HG03103 (cell line): ENCODE measurements around the gene PHOX2B.

ENCODE experiments used
- ATAC-seq: cut with Tn5 transposase; IDR thresholded peaks from one replicate; pipeline ENCODE4 v1.9.1; 2021; ENCODE audit warnings: low read depth; ENCODE audit not compliant: unreplicated experiment

The PHOX2B gene

GRCh38 chr4:41748571-41749475, at the start of gene PHOX2B:
Gene PHOX2B (minus strand): TSS chr4:41748725. CDS start chr4:41748610, 115 bp downstream.
- ATAC-seq, result no peak

GRCh38 chr4:41797260-41797659, 48.7 kb upstream of the PHOX2B start:
- no peak for ATAC-seq

DNA sequence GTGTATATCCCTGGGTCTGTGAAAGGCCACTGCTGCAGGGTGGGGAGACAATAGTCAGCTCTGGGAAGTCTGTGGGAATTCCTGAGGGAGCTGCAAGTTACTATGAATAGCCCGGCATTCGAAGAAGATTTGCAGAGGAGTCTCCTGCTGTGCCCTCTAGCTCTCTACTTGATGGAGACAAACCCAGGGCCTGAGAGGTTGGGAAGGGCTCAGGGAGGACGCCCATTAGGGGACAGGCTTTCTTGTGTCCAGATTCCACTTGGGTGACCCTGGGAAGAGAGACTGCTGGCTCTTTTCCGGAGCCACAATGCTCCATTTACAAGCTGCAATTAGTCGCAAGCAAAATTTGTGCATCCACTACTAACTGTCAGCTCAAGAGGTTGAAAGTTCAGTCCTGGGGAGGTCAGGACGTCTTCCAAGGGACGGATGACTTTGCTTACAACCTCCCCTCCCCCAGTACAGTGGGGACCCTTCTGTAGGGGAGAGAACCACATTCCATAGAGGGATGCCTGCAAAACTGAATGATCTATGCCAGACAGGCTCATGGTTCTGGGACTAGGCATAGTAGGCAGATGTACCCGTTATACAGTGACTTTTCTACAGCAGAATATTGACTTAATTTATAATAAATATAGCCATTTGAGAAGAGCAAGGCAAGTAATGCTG, 48.2 kb upstream of the PHOX2B start:
- no peak for ATAC-seq

DNA sequence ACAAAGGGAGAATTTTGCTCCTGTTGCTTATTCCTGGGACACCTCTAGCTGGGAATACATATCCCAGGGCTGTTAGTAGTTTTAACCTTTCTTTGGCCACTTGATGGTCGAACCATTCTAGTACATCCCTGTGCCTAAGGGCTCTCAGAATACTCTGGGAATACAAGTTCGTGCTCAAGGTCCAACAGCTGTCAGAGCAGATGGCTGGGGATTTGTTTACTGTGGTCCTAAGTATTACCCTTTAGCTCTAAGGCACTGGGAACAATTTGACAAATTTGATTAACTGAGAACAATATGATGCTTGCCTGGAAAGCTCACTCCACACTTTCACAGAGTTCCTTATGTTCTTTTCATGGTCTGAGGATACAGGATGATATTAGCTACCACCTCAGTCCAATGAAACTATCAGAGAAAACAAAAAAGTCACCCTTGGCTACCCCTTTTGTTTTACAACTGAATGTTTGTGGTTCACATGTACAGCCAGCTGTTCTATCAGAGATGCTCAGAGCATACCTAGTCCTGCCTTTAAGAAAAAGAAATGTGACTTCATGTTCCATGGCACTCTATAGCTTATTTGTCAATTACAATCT, 47.4 kb upstream of the PHOX2B start:
- ATAC-seq, result no peak

DNA sequence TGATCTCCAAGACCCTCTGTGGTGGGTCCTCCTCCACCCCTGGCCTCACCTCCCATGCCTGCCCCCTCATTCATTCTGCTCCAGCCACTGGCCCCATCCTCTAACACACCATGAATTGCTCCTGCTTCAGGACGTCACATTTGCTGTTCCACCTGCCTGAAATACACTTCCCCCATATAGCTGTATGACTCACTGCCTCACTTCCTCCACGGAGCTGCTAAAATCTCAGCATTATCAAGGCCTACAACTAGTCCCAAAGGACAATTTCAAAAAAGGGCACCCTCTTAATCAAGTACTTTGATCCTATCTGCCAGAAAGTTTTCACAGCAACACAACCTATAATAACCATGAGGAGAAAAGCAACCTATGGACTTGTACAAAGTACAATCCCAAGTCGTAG, 43.6 kb upstream of the PHOX2B start:
- no peak for ATAC-seq

GRCh38 chr4:41791557-41791956, 43.0 kb upstream of the PHOX2B start:
- no peak for ATAC-seq

- no peak for ATAC-seq
These were observed 39.4 kb upstream of the PHOX2B start for GRCh38 chr4:41787931-41788330.

GRCh38 chr4:41785665-41786064, 37.1 kb upstream of the PHOX2B start:
- ATAC-seq, result no peak

DNA sequence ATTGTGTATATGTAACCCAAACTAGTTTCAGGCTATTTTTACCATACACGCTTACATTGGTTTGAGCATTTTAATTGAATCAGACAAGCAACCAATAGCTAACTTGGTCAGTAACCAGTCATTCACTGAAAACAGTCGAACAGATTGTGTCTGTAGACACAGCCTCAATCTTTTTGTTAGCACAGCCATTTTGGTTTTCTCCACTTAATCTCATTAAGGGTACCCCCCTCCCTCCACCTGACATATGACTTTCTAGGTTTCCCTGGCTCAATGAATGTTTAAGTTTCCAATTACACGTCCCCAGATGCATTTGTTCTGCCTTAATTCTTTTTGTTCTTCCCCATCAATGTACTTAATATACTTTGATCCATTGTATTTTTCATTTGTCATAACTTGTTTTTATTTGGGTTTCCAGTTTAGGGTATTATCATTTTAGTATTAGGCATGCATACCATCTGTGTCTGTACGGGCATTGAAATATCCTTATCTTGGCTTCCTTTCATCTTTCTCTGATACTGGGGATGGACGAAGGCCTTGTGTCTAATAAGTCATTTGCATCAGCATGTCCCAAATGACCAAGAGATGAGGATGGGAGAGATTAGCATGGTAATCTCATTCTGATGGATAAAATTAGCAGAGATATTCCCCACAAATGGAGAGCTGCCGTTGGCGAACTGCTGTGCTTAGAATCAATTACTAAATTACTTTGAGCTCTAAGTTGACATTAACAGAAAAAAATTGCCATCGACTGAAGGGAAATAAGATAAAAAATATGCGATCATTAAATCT, 35.9 kb upstream of the PHOX2B start:
- no peak for ATAC-seq

DNA sequence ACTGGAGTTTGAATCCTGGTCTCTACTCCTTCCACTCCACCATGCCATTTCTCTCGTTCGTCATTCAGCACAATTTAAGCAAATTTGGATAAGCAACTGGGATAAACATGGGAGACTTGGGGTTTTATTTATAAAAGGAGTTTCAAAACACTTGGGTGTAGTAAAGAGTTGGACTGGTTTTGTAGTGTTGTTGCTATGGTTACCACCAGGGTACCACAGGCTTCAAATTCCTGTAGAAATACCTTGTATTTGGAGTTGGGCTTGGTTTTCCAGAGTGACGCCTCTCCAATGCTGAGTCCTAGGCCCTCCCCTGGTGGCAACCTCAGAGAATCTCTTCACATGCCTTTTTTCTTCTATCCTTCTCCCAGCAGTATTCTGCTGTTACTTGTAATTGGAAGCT, 27.9 kb upstream of the PHOX2B start:
- no peak for ATAC-seq

GRCh38 chr4:41763729-41764128, 15.2 kb upstream of the PHOX2B start:
- ATAC-seq, result no peak

GRCh38 chr4:41758884-41759283, 10.4 kb upstream of the PHOX2B start:
- ATAC-seq, result no peak

- no peak for ATAC-seq
These were observed 9.1 kb upstream of the PHOX2B start for GRCh38 chr4:41757521-41758156.

GRCh38 chr4:41753942-41754341, 5.4 kb upstream of the PHOX2B start:
- no peak for ATAC-seq

- ATAC-seq, result no peak
These were observed 3.7 kb upstream of the PHOX2B start for GRCh38 chr4:41752081-41752836.

- ATAC-seq, result no peak
These were observed 3.0 kb upstream of the PHOX2B start for GRCh38 chr4:41751449-41752061.

DNA sequence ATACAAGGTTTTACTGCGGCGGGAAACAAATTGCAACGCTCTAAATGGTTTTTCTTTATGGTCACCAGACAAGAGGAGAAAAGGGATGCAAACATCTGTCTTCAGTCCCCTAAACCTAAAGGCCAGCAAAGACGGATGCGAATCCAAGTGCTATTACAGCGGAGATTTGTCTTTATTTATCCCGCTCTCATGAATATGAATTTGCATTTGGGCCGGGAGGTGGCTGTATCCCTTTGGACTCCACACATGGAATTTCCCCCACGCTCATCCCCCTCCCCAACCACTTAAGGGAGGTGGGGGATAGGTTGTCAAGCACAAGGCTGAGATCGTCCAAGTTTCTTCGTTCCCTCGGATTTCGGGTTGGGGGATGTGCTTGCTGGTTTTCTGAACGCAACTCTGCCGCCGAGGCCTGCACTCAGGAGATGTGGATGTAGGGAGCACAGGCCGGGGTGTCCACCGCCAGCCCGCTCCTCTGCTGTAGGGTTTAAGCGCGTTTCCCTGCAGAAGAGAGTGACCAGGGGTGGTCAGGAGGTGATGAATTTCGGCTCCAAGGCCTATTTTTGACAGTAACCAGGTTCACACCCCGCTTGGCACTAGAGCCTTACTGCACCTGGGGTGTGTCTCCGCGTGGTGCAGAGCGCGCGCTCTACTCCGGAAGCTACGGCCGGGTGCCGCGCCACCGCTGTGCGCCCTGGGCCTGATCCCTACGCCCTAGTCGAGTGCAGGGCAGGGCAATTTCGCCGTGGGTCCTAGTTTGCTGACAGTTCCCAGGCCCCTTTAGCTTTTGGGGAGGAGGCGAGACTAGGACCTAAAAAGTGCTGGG, 2.3 kb upstream of the PHOX2B start:
- no peak for ATAC-seq

GRCh38 chr4:41750121-41750625, 1.6 kb upstream of the PHOX2B start:
- no peak for ATAC-seq
